Measurements from ENCODE around the gene GCH1. TPM values are rescaled to one million over a fixed set of nuclear protein-coding genes. Genes with fewer than 3 reads are reported as not detected.

Gene GCH1
- total and polyA plus RNA-seq, 4 donors: 3.4 to 4.6 (median 4.1) TPM

- no peaks in the 10 kb centered on the region for H3K4me1 ChIP-seq (ENCODE audit: control insufficient read depth, insufficient read depth, low read length)
- H3K9me3 ChIP-seq (ENCODE audit: control insufficient read depth, insufficient read depth, low read length): no peaks in the 10 kb centered on the region
- no peak overlapping the region for H3K27ac ChIP-seq (ENCODE audit: low read depth, low read length)
- H3K4me3 ChIP-seq (ENCODE audit: low read depth, low read length): no peak overlapping the region
- 62% methylated on average over 4 of the region's 4 CpGs for WGBS (ENCODE audit: insufficient coverage)
- no peaks in the 10 kb centered on the region for H3K27me3 ChIP-seq (ENCODE audit: control insufficient read depth, insufficient read depth, low read length)
- H3K36me3 ChIP-seq (ENCODE audit: control insufficient read depth, insufficient read depth, low read length): no peaks in the 10 kb centered on the region
- no peak for DNase-seq (ENCODE audit: low read depth in 4 of 6, low spot score in 6 of 6)
These were observed 104.6 kb downstream of the GCH1 start for GRCh38 chr14:54797986-54798385.

GRCh38 chr14:54797556-54797955 is 105.1 kb downstream of the GCH1 start:
- no peak overlapping the region for H3K27ac ChIP-seq (ENCODE audit: low read depth, low read length)
- H3K36me3 ChIP-seq (ENCODE audit: control insufficient read depth, insufficient read depth, low read length): no peaks in the 10 kb centered on the region
- H3K27me3 ChIP-seq (ENCODE audit: control insufficient read depth, insufficient read depth, low read length): no peaks in the 10 kb centered on the region
- no peak for DNase-seq (ENCODE audit: low read depth in 4 of 6, low spot score in 6 of 6)
- 87% methylated on average over 5 of the region's 6 CpGs for WGBS (ENCODE audit: insufficient coverage)
- H3K4me3 ChIP-seq (ENCODE audit: low read depth, low read length): no peak overlapping the region
- H3K4me1 ChIP-seq (ENCODE audit: control insufficient read depth, insufficient read depth, low read length): no peaks in the 10 kb centered on the region
- no peaks in the 10 kb centered on the region for H3K9me3 ChIP-seq (ENCODE audit: control insufficient read depth, insufficient read depth, low read length)

DNA sequence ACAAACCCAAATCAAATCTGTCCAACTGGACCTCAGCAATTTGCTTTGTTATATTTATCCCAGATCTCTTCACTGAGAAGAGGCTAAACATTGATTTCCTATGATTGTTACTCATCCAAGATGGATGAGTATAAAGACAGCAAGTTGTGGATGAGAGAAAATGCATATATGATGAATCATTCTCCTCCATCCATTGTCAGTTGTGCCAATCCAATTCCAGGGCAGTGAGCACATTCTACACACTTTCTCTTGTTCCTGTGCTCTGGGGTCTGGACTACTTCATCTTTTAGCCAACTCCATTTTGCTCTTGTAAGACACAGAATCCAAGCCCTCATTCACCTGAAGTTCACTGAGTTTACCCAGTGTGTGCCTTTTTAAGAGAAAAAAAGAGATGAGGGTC is 105.7 kb downstream of the GCH1 start:
- no peak for DNase-seq (ENCODE audit: low read depth in 4 of 6, low spot score in 6 of 6)

GRCh38 chr14:54794796-54795195 is 107.8 kb downstream of the GCH1 start:
- Histone ChIP-seq H3K27ac (ENCODE audit: low read depth, low read length) (no peak overlapping the region), H3K27me3 (ENCODE audit: control insufficient read depth, insufficient read depth, low read length) (no peaks in the 10 kb centered on the region), H3K4me3 (ENCODE audit: low read depth, low read length) (no peak overlapping the region), H3K36me3 (ENCODE audit: control insufficient read depth, insufficient read depth, low read length) (peaks cover 7% of the 10 kb centered on the region), H3K4me1 (ENCODE audit: control insufficient read depth, insufficient read depth, low read length) (peaks cover 5% of the 10 kb centered on the region), H3K9me3 (ENCODE audit: control insufficient read depth, insufficient read depth, low read length) (no peaks in the 10 kb centered on the region)
- no peak for DNase-seq (ENCODE audit: low read depth in 4 of 6, low spot score in 6 of 6)
- 66% methylated on average over 3 of the region's 3 CpGs for WGBS (ENCODE audit: insufficient coverage)

More for the DNA sequence above, 105.7 kb downstream of the GCH1 start:
- Histone ChIP-seq H3K9me3 (ENCODE audit: control insufficient read depth, insufficient read depth, low read length) (no peaks in the 10 kb centered on the region), H3K4me1 (ENCODE audit: control insufficient read depth, insufficient read depth, low read length) (peaks cover 5% of the 10 kb centered on the region), H3K36me3 (ENCODE audit: control insufficient read depth, insufficient read depth, low read length) (no peaks in the 10 kb centered on the region), H3K4me3 (ENCODE audit: low read depth, low read length) (no peak overlapping the region), H3K27ac (ENCODE audit: low read depth, low read length) (no peak overlapping the region), H3K27me3 (ENCODE audit: control insufficient read depth, insufficient read depth, low read length) (no peaks in the 10 kb centered on the region)

GRCh38 chr14:54794159-54794558 is 108.5 kb downstream of the GCH1 start:
- H3K9me3 ChIP-seq (ENCODE audit: control insufficient read depth, insufficient read depth, low read length): no peaks in the 10 kb centered on the region
- peaks cover 7% of the 10 kb centered on the region for H3K36me3 ChIP-seq (ENCODE audit: control insufficient read depth, insufficient read depth, low read length)
- DNase-seq (ENCODE audit: low read depth in 4 of 6, low spot score in 6 of 6): no peak
- no peaks in the 10 kb centered on the region for H3K27me3 ChIP-seq (ENCODE audit: control insufficient read depth, insufficient read depth, low read length)
- no CpG with 5 or more reads among the region's 1 CpG for WGBS (ENCODE audit: insufficient coverage)
- H3K27ac ChIP-seq (ENCODE audit: low read depth, low read length): no peak overlapping the region
- peaks cover 5% of the 10 kb centered on the region for H3K4me1 ChIP-seq (ENCODE audit: control insufficient read depth, insufficient read depth, low read length)
- no peak overlapping the region for H3K4me3 ChIP-seq (ENCODE audit: low read depth, low read length)

DNA sequence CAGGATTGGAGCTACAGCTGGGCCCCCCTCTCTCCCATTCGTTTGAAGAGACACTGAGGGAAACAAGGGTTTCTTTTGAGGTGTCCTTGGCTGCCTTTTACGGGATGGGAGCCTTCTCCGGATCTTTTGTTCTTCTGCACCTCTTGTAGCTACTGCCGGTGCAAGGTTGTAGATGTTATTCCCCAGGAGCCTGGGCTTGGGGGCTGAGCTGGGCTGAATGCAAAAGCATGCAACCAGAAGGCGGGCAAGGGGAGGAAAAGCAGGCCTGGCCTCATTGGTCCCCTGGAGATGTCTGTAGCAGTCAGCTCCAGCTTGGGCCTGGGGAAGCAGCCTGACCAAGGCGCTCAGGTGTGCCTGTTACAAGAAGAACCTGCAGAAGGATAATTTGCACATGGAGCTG is 110.3 kb downstream of the GCH1 start:
- peaks cover 16% of the 10 kb centered on the region for H3K36me3 ChIP-seq (ENCODE audit: control insufficient read depth, insufficient read depth, low read length)
- H3K27ac ChIP-seq (ENCODE audit: low read depth, low read length): no peak overlapping the region
- H3K4me3 ChIP-seq (ENCODE audit: low read depth, low read length): no peak overlapping the region
- peaks cover 7% of the 10 kb centered on the region for H3K4me1 ChIP-seq (ENCODE audit: control insufficient read depth, insufficient read depth, low read length)
- no peaks in the 10 kb centered on the region for H3K9me3 ChIP-seq (ENCODE audit: control insufficient read depth, insufficient read depth, low read length)
- DNase-seq (ENCODE audit: low read depth in 4 of 6, low spot score in 6 of 6): no peak
- WGBS (ENCODE audit: insufficient coverage): 29% methylated on average over 5 of the region's 6 CpGs
- H3K27me3 ChIP-seq (ENCODE audit: control insufficient read depth, insufficient read depth, low read length): no peaks in the 10 kb centered on the region

Small RNA genes within 50 kb of the gene (small RNA-seq; reads per million reads assigned to genes)
- gene MIR4308 (ENCODE audit: low replicate concordance) (not detected), gene RNU6ATAC9P (ENCODE audit: low replicate concordance) (not detected)

Other genes with a start within 250 kb of the GCH1 start
- 1 to 10 TPM; 9.1 to 9.2 TPM for gene WDHD1, start 124.3 kb upstream of the GCH1 start, total RNA-seq
- 1 to 10 TPM; 5.4 to 6.4 TPM for gene WDHD1, start 124.3 kb upstream of the GCH1 start, polyA plus RNA-seq (ENCODE audit: insufficient read length in 2 of 2)
- gene SOCS4, start 124.4 kb upstream of the GCH1 start, total RNA-seq: 10 to 100 TPM; 16.8 to 44.8 TPM
- 10 to 100 TPM; 15.5 to 19.8 TPM for gene SOCS4, start 124.4 kb upstream of the GCH1 start, polyA plus RNA-seq (ENCODE audit: insufficient read length in 2 of 2)
- 10 to 100 TPM; 29.0 to 39.7 TPM for gene MAPK1IP1L, start 148.8 kb upstream of the GCH1 start, total RNA-seq
- gene MAPK1IP1L, start 148.8 kb upstream of the GCH1 start, polyA plus RNA-seq (ENCODE audit: insufficient read length in 2 of 2): 100 to 1,000 TPM in 1 of 2 donors, 10 to 100 TPM in 1; 89.7 to 101 TPM
- 10 to 100 TPM; 36.0 to 42.1 TPM for gene LGALS3, start 226.4 kb upstream of the GCH1 start, total RNA-seq
- gene LGALS3, start 226.4 kb upstream of the GCH1 start, polyA plus RNA-seq (ENCODE audit: insufficient read length in 2 of 2): 10 to 100 TPM; 25.1 to 41.5 TPM